A673 (cell line): Measurements from ENCODE around the gene NMRAL1. TPM values are rescaled to one million over a fixed set of nuclear protein-coding genes. Genes with fewer than 3 reads are reported as not detected.

Experiments used
- BruUV-seq: library from RNA; stranded (reverse); fragments of 400-500 nt; replicated peaks from 2 replicates; lab custom pipeline; 2021; lab: Mats Ljungman, UMichigan
- CTCF ChIA-PET: fragments of 300-600 bp; sonication (Branson Sonifier 250); formaldehyde crosslinking; loops from one replicate; lab custom pipeline; 2022; ENCODE audit warnings: antibody characterized with exemption; lab: Charles Lee
- POLR2A ChIA-PET: fragments of 300-600 bp; sonication (Branson Sonifier 250); formaldehyde crosslinking; loops from one replicate; lab custom pipeline; 2022; ENCODE audit warnings: antibody characterized with exemption; ENCODE audit not compliant: low non-redundant PET; lab: Charles Lee
- DNase-seq: peaks from one replicate; pipeline ENCODE4 v3.0.0-alpha.2; 2015; ENCODE audit warnings: low spot score
- H3K27ac ChIP-seq: fragments of 200-600 bp; sonication (generic); 2 replicates; pipeline ENCODE4 v1.5.1; 2016; ENCODE audit warnings: mixed run types, low read depth, mild to moderate bottlenecking, mixed read lengths, antibody characterized with exemption, low read length; ENCODE audit not compliant: poor library complexity, severe bottlenecking
- H3K27me3 ChIP-seq: fragments of 200-600 bp; sonication (generic); replicated peaks from 2 replicates; pipeline ENCODE4 v1.6.1; 2017; ENCODE audit warnings: mixed run types, low read depth, mild to moderate bottlenecking, mixed read lengths, antibody characterized with exemption, low read length; ENCODE audit not compliant: insufficient read depth, poor library complexity
- H3K36me3 ChIP-seq: fragments of 200-600 bp; sonication (generic); 2 replicates; pipeline ENCODE4 v1.6.1; 2016; ENCODE audit warnings: mixed run types, mild to moderate bottlenecking, mixed read lengths, antibody characterized with exemption, low read length; ENCODE audit not compliant: insufficient read depth, poor library complexity, severe bottlenecking
- H3K4me1 ChIP-seq: fragments of 200-600 bp; sonication (generic); 2 replicates; pipeline ENCODE4 v1.6.1; 2017; ENCODE audit warnings: mixed run types, mild to moderate bottlenecking, mixed read lengths, antibody characterized with exemption, low read length; ENCODE audit not compliant: insufficient read depth, poor library complexity, severe bottlenecking
- H3K4me3 ChIP-seq: fragments of 200-600 bp; sonication (generic); 2 replicates; pipeline ENCODE4 v1.5.1; 2016; ENCODE audit warnings: low read depth, mixed run types, mild to moderate bottlenecking, mixed read lengths, low read length; ENCODE audit not compliant: poor library complexity, severe bottlenecking
- H3K9me3 ChIP-seq: fragments of 200-600 bp; sonication (generic); 2 replicates; pipeline ENCODE4 v1.6.1; 2016; ENCODE audit warnings: mixed run types, low read depth, mild to moderate bottlenecking, mixed read lengths, antibody characterized with exemption, low read length; ENCODE audit not compliant: poor library complexity, severe bottlenecking
- EZH2 ChIP-seq: fragments of 200-600 bp; sonication (generic); IDR thresholded peaks from 2 replicates; pipeline ENCODE4 v1.6.1; 2017; ENCODE audit warnings: borderline replicate concordance, low read depth, mild to moderate bottlenecking, mixed read lengths, antibody characterized with exemption, low read length; ENCODE audit not compliant: poor library complexity, severe bottlenecking
- intact Hi-C: fragments of 100-400 bp; cut with micrococcal nuclease; formaldehyde crosslinking; loops from one replicate; pipeline ENCODE4 v1.10.0; 2022; ENCODE audit not compliant: unreplicated experiment
- total RNA-seq: library from RNA; stranded (reverse); gene quantifications from 2 replicates; pipeline ENCODE4 v1.2.3, GENCODE V29; 2021
- TF ChIP-seq, protein P1 (sequence below): fragments of 300-800, 200-600 bp; sonication (generic); conservative IDR thresholded peaks from 2 replicates; pipeline ENCODE4 v1.5.1; 2017; ENCODE audit warnings: low read depth, mild to moderate bottlenecking, antibody characterized with exemption, low read length, moderate library complexity, mixed read lengths

The NMRAL1 gene
- total RNA-seq, 1 experiment from 2014 or later = 85.8 TPM

DNA sequence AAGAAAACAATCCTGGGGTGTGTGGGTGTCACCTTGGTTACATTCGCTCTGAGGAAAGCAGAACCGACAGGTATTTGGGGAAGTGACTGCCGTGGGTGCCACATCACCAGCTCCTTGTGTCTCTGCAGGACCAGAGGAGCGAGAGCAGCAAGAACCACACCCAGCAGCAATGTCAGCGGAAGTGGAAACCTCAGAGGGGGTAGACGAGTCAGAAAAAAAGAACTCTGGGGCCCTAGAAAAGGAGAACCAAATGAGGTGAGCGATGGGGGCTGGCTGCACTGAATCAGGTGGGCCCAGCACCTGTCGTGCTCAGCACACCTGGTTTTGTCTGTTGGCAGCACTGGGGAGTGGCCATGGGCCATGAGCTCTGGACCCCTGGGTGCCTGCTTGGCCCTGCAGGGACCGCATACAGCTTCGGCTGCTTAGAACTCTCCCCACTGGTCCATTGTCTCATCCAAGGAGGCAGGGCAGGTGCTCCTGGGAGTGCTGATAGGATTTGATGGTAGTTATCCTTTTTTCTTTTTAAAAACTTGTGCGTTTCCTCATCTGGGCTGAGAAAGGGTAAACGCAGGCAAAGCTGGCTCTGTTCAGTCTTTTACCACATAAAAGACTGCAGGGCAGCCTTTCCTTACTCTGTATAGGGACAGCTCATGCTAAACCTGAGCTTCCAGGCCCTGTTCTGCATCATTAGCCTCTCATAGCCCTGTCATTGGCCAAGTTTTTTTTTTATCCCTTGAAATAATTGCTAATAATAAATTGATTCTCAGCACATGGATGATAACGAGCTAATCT lies 31.1 kb upstream of the NMRAL1 start:
- H3K27me3 ChIP-seq = no peaks in the 10 kb centered on the region
- no peaks in the 10 kb centered on the region for H3K4me1 ChIP-seq
- no peak for DNase-seq
- POLR2A ChIA-PET = no interaction called here
- TF ChIP-seq EZH2 = no peak
- TF ChIP-seq, protein P1, sequence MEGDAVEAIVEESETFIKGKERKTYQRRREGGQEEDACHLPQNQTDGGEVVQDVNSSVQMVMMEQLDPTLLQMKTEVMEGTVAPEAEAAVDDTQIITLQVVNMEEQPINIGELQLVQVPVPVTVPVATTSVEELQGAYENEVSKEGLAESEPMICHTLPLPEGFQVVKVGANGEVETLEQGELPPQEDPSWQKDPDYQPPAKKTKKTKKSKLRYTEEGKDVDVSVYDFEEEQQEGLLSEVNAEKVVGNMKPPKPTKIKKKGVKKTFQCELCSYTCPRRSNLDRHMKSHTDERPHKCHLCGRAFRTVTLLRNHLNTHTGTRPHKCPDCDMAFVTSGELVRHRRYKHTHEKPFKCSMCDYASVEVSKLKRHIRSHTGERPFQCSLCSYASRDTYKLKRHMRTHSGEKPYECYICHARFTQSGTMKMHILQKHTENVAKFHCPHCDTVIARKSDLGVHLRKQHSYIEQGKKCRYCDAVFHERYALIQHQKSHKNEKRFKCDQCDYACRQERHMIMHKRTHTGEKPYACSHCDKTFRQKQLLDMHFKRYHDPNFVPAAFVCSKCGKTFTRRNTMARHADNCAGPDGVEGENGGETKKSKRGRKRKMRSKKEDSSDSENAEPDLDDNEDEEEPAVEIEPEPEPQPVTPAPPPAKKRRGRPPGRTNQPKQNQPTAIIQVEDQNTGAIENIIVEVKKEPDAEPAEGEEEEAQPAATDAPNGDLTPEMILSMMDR = no peak
- intact Hi-C loops = loop anchor here (2.0 kb wide), 2 partner anchors 43 to 79 kb away; no protein-coding TSS in a partner anchor
- no TSS peak for BruUV-seq
- no peak overlapping the region for H3K4me3 ChIP-seq
- H3K36me3 ChIP-seq = peaks cover 24% of the 10 kb centered on the region
- no peaks in the 10 kb centered on the region for H3K9me3 ChIP-seq
- H3K27ac ChIP-seq = no peak overlapping the region
- CTCF ChIA-PET = interaction anchor here (0.5 to 1.4 kb wide), 6 partner anchors 15 to 130 kb away, joined by 3 to 9 read pairs (median 3); no protein-coding TSS in a partner anchor

DNA sequence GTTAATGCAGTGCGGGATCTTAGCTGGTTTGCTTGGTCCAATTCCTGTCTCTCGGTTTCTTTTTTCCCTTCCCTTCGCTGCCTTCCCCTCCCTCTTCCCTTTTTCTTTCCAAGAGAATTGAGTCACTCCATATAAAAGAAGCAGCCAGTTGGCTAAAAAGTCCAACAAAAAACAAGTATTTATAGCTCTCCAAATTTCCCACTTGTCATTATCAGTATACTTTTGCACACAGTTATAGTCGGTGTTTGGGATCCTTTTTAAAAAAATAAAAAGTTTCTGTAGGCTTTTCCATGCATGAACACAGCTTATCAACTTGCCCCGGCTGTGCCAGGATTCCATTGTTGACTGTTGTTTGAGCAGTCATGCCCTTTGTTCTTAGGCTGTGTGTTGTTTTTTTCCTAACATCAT lies 26.6 kb upstream of the NMRAL1 start:
- intact Hi-C loops = no loop called here
- Histone ChIP-seq H3K27me3 (no peaks in the 10 kb centered on the region), H3K4me1 (no peaks in the 10 kb centered on the region), H3K9me3 (no peaks in the 10 kb centered on the region), H3K4me3 (no peak overlapping the region), H3K27ac (no peak overlapping the region), H3K36me3 (no peaks in the 10 kb centered on the region)
- ChIA-PET CTCF (no interaction called here), POLR2A (no interaction called here)
- no peak for DNase-seq
- TF ChIP-seq, protein P1 = no peak
- no peak for TF ChIP-seq EZH2
- no TSS peak for BruUV-seq

DNA sequence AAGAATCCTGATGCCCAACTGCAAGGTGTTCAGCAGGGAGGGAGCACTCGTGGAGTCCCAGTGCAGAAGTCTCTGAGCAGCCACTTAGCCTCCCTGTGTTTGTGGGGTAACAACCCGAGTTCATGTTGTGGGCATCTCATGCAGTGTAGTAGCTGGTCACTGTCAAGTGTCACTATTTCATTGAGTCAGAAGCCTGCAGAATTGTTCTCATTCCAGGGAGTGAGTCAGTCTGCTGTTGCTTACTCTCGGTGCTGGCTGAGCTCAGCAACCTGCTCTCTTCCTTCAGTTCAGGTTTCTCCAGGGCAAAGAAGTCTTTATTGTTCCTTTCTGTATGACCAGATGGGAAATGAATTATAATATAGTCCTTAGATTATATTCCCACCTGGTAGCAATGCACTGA lies 25.8 kb upstream of the NMRAL1 start:
- BruUV-seq = no TSS peak
- intact Hi-C loops = no loop called here
- H3K4me1 ChIP-seq = peaks cover 3% of the 10 kb centered on the region
- no peaks in the 10 kb centered on the region for H3K36me3 ChIP-seq
- TF ChIP-seq EZH2 = no peak
- TF ChIP-seq, protein P1 = no peak
- H3K27ac ChIP-seq = no peak overlapping the region
- no peaks in the 10 kb centered on the region for H3K27me3 ChIP-seq
- no peak overlapping the region for H3K4me3 ChIP-seq
- POLR2A ChIA-PET = no interaction called here
- CTCF ChIA-PET = interaction anchor here (1.2 kb wide), 1 partner anchor 48 kb away, joined by 3 read pairs; no protein-coding TSS in a partner anchor
- H3K9me3 ChIP-seq = no peaks in the 10 kb centered on the region
- no peak for DNase-seq
